DND-41 (cell line): ENCODE data around the gene TXK.

ENCODE experiments used
- ATAC-seq: fragments of 200-7000 bp; cut with Tn5 transposase; 3 replicates; pipeline ENCODE4 v1.9.1; 2021; ENCODE audit warnings: low read depth; ENCODE audit not compliant: insufficient read depth
- DNase-seq: peaks from one replicate; pipeline ENCODE4 v3.0.0-alpha.2; 2020
- H2AFZ ChIP-seq: 2 replicates; pipeline ENCODE4 v1.6.0; 2012; ENCODE audit warnings: low read depth, low read length
- H3K27ac ChIP-seq: 2 replicates; pipeline ENCODE4 v1.5.1; 2012; ENCODE audit warnings: low read length, inconsistent platforms
- H3K27me3 ChIP-seq: fragments of 200-600 bp; sonication (generic); 2 replicates; pipeline ENCODE4 v1.6.0; 2012; ENCODE audit warnings: low read length, mild to moderate bottlenecking, inconsistent platforms; ENCODE audit not compliant: insufficient read depth, poor library complexity
- H3K36me3 ChIP-seq: 2 replicates; pipeline ENCODE4 v1.5.1; 2012; ENCODE audit warnings: low read length, inconsistent platforms; ENCODE audit not compliant: insufficient read depth
- H3K4me1 ChIP-seq: 2 replicates; pipeline ENCODE4 v1.5.1; 2012; ENCODE audit warnings: mild to moderate bottlenecking, low read length; ENCODE audit not compliant: insufficient read depth
- H3K4me2 ChIP-seq: 2 replicates; pipeline ENCODE4 v1.6.0; 2012; ENCODE audit warnings: mild to moderate bottlenecking, moderate library complexity, low read length, inconsistent platforms; ENCODE audit not compliant: insufficient read depth
- H3K4me3 ChIP-seq, 2 experiments: fragments of 200-600 bp in 1 of 2; shearing (Covaris generic) in 1 of 2; 2 replicates each; pipeline ENCODE4 v1.5.1; 2012 to 2016; ENCODE audit warnings: inconsistent platforms in 2 of 2, low read length in 2 of 2, mild to moderate bottlenecking in 2 of 2, low read depth in 1 of 2, moderate library complexity in 1 of 2
- H3K79me2 ChIP-seq: 2 replicates; pipeline ENCODE4 v1.6.0; 2012; ENCODE audit warnings: low read length, inconsistent platforms; ENCODE audit not compliant: insufficient read depth
- H3K9ac ChIP-seq: 2 replicates; pipeline ENCODE4 v1.6.0; 2012; ENCODE audit warnings: low read depth, mild to moderate bottlenecking, inconsistent platforms, low read length, moderate library complexity
- H3K9me3 ChIP-seq: 2 replicates; pipeline ENCODE4 v1.5.1; 2012; ENCODE audit warnings: low read length, moderate library complexity, mild to moderate bottlenecking, inconsistent platforms; ENCODE audit not compliant: insufficient read depth, severe bottlenecking
- H4K20me1 ChIP-seq: 2 replicates; pipeline ENCODE4 v1.6.0; 2012; ENCODE audit warnings: low read length; ENCODE audit not compliant: insufficient read depth
- CTCF ChIP-seq: IDR thresholded peaks from 2 replicates; pipeline ENCODE4 v1.5.1; 2012; ENCODE audit warnings: borderline replicate concordance, low read length, moderate library complexity, mild to moderate bottlenecking; ENCODE audit not compliant: poor library complexity, severe bottlenecking; ENCODE audit errors: extremely low read depth
- EZH2 ChIP-seq: IDR thresholded peaks from 3 replicates; pipeline ENCODE4 v1.6.1; 2012; ENCODE audit warnings: borderline replicate concordance, low read depth, mild to moderate bottlenecking, moderate library complexity, low read length, inconsistent platforms; ENCODE audit not compliant: severe bottlenecking

The TXK gene

GRCh38 chr4:48079972-48080391, 54.1 kb downstream of the TXK start:
- Histone ChIP-seq H2AFZ (no peak overlapping the region), H3K4me1 (no peaks in the 10 kb centered on the region), H3K27ac (no peak overlapping the region), H3K27me3 (no peaks in the 10 kb centered on the region), H3K36me3 (no peaks in the 10 kb centered on the region), H3K4me3 (no peak overlapping the region), H3K4me2 (no peak overlapping the region), H3K79me2 (no peaks in the 10 kb centered on the region), H4K20me1 (no peaks in the 10 kb centered on the region), H3K9me3 (no peaks in the 10 kb centered on the region), H3K9ac (no peak overlapping the region)
- DNase-seq (no peak), ATAC-seq (no peak)
- no peak for TF ChIP-seq EZH2
- TF ChIP-seq CTCF: no peak

- Histone ChIP-seq H2AFZ (no peak overlapping the region), H3K4me1 (no peaks in the 10 kb centered on the region), H3K9me3 (no peaks in the 10 kb centered on the region), H3K4me2 (no peak overlapping the region), H3K36me3 (no peaks in the 10 kb centered on the region), H3K27ac (no peak overlapping the region), H3K79me2 (no peaks in the 10 kb centered on the region), H3K27me3 (no peaks in the 10 kb centered on the region), H4K20me1 (no peaks in the 10 kb centered on the region), H3K4me3 (no peak overlapping the region), H3K9ac (no peak overlapping the region)
- ATAC-seq (no peak), DNase-seq (no peak)
- TF ChIP-seq CTCF (no peak), EZH2 (no peak)
Observed at GRCh38 chr4:48078862-48079655, 55.0 kb downstream of the TXK start.

GRCh38 chr4:48078425-48078824, 55.6 kb downstream of the TXK start:
- TF ChIP-seq EZH2: no peak
- H3K9me3 ChIP-seq: no peaks in the 10 kb centered on the region
- no peaks in the 10 kb centered on the region for H3K36me3 ChIP-seq
- ATAC-seq (no peak), DNase-seq (no peak)
- H3K4me2 ChIP-seq: no peak overlapping the region
- no peak overlapping the region for H3K27ac ChIP-seq
- no peaks in the 10 kb centered on the region for H4K20me1 ChIP-seq
- no peak overlapping the region for H3K9ac ChIP-seq
- H2AFZ ChIP-seq: no peak overlapping the region
- no peaks in the 10 kb centered on the region for H3K27me3 ChIP-seq
- H3K79me2 ChIP-seq: no peaks in the 10 kb centered on the region
- H3K4me1 ChIP-seq: no peaks in the 10 kb centered on the region
- H3K4me3 ChIP-seq: no peak overlapping the region

GRCh38 chr4:48074657-48075056, 59.4 kb downstream of the TXK start:
- H3K36me3 ChIP-seq: no peaks in the 10 kb centered on the region
- H4K20me1 ChIP-seq: no peaks in the 10 kb centered on the region
- DNase-seq: no peak
- H3K9ac ChIP-seq: no peak overlapping the region
- H3K27me3 ChIP-seq: no peaks in the 10 kb centered on the region
- H3K9me3 ChIP-seq: no peaks in the 10 kb centered on the region
- H3K4me3 ChIP-seq: no peak overlapping the region
- H2AFZ ChIP-seq: no peak overlapping the region
- no peaks in the 10 kb centered on the region for H3K79me2 ChIP-seq
- no peaks in the 10 kb centered on the region for H3K4me1 ChIP-seq
- TF ChIP-seq CTCF (no peak), EZH2 (no peak)
- H3K27ac ChIP-seq: no peak overlapping the region
- H3K4me2 ChIP-seq: no peak overlapping the region
- ATAC-seq: no peak
